Spleen (tissue), 11 donors: ENCODE results near the gene ELFN1. TPM values are rescaled to one million over a fixed set of nuclear protein-coding genes. Genes with fewer than 3 reads are reported as not detected.

Source experiments
- DNase-seq: peaks from one replicate; pipeline ENCODE4 v3.0.0-alpha.2; 2020
- H3K27ac ChIP-seq, 8 donors: fragments of 200-600 bp; sonication (generic) in 7 of 8; 1 replicate in 4 of 8; 2 replicates in 4 of 8; pipeline versions ENCODE4 v1.5.0 to v1.8.0; 2016 to 2021; ENCODE audit warnings: inconsistent platforms in 4 of 8, mild to moderate bottlenecking in 4 of 8, moderate library complexity in 1 of 8
- H3K27me3 ChIP-seq, 7 donors: fragments of 200-600 bp; sonication (generic) in 6 of 7; replicated peaks in 1 of 7; 1 replicate in 4 of 7; 2 replicates in 3 of 7; pipeline versions ENCODE4 v1.5.0 to v1.8.0; 2016 to 2021; ENCODE audit warnings: inconsistent platforms in 3 of 7, mild to moderate bottlenecking in 1 of 7
- H3K36me3 ChIP-seq, 6 donors: fragments of 200-600 bp; sonication (generic) in 5 of 6; 1 replicate in 4 of 6; 2 replicates in 2 of 6; pipeline versions ENCODE4 v1.5.0 to v1.8.0; 2016 to 2021; ENCODE audit warnings: inconsistent platforms in 2 of 6
- H3K4me1 ChIP-seq, 6 donors: fragments of 200-600 bp; sonication (generic) in 5 of 6; 1 replicate in 3 of 6; 2 replicates in 3 of 6; pipeline versions ENCODE4 v1.5.0 to v1.8.0; 2016 to 2021; ENCODE audit warnings: inconsistent platforms in 3 of 6
- H3K4me3 ChIP-seq, 8 donors: fragments of 200-600 bp; sonication (generic) in 7 of 8; 1 replicate in 4 of 8; 2 replicates in 4 of 8; pipeline versions ENCODE4 v1.5.0 to v1.8.0; 2016 to 2021; ENCODE audit warnings: inconsistent platforms in 4 of 8, mild to moderate bottlenecking in 4 of 8, moderate library complexity in 2 of 8
- H3K9me3 ChIP-seq, 8 donors: fragments of 200-600 bp; sonication (generic) in 7 of 8; 1 replicate in 4 of 8; 2 replicates in 4 of 8; pipeline versions ENCODE4 v1.5.0 to v1.8.0; 2016 to 2021; ENCODE audit warnings: inconsistent platforms in 4 of 8
- POLR2A ChIP-seq, 3 donors: fragments of 450-650 bp; IDR thresholded peaks; one replicate each; pipeline ENCODE4 v1.5.1; 2017; ENCODE audit warnings: antibody characterized with exemption in 3 of 3, mild to moderate bottlenecking in 1 of 3
- POLR2AphosphoS5 ChIP-seq, 3 donors: sonication (generic); formaldehyde crosslinking; IDR thresholded peaks; one replicate each; pipeline ENCODE4 v1.5.1; 2017; ENCODE audit warnings: antibody characterized with exemption in 3 of 3
- WGBS, 5 donors: extraction: QIAGEN DNeasy Blood & Tissue Kit in 3 of 5; methylation state at CpG; one replicate each; pipeline versions ENCODE4 v1.1.5 to v1.1.7; 2013 to 2018; 5-methylcytosine and 5-hydroxymethylcytosine counted together
- intact Hi-C: fragments of 100-400 bp; cut with DNase I; formaldehyde crosslinking; loops from one replicate; pipeline ENCODE4 v1.15.0; 2023; ENCODE audit warnings: low total_unique reads
- polyA plus RNA-seq, 3 donors: library from polyadenylated mRNA; stranded (reverse); fragments of 200-250 nt; gene quantifications; one replicate each; pipeline ENCODE4 v1.2.1, GENCODE V29; 2013
- total RNA-seq, 7 donors: library from RNA; depleted of rRNA in 3 of 7; stranded (reverse); fragments of >200 nt in 3 of 7; fragmentation: NEBNext Ultra II Directional in 4 of 7; extraction: Animal tissue kit (Norgen Biotek cat#: 25700) in 4 of 7; gene quantifications; one replicate each; pipeline versions ENCODE4 v1.1.0 to v1.2.1, GENCODE V29; 2016 to 2021
- TF ChIP-seq, protein P1 (sequence below), 11 experiments: fragments of 200-600 bp in 7 of 11; fragments of 450-650 bp in 4 of 11; sonication (generic) in 4 of 11; IDR thresholded peaks in 8 of 11; conservative IDR thresholded peaks in 3 of 11; 1 replicate in 7 of 11; 2 replicates in 4 of 11; pipeline versions ENCODE4 v1.4.0 to v1.8.0; 2016 to 2021; ENCODE audit warnings: antibody characterized with exemption in 11 of 11, inconsistent platforms in 4 of 11, mild to moderate bottlenecking in 1 of 11
- donor health status: healthy with polysubstance abuse.
- donor health status: DM: no; HTN: no; CAD: no; lungs with moderate emphysema.
- donor health status: DM: no; HTN: no; CAD: no.
- donor health status: Bipolar disorder and iron deficiency.
- donor health status: healthy.
- donor health status: DM: no; HTN: no; CAD: no.
- donor health status: DM: yes; HTN: yes; CAD: no.

The ELFN1 gene
- total and polyA plus RNA-seq, 10 donors: 0.22 to 3.9 (median 2.4) TPM

- Histone ChIP-seq H3K27me3 (peaks cover 0 to 29% (median 0%) of the 10 kb centered on the region in 7 donors), H3K4me1 (no peaks in the 10 kb centered on the region), H3K4me3 (no peak overlapping the region), H3K36me3 (no peaks in the 10 kb centered on the region), H3K27ac (no peak overlapping the region), H3K9me3 (no peaks in the 10 kb centered on the region)
- WGBS, 5 donors: 56 to 76% (median 73%) methylated on average over 11 to 12 of the region's 12 CpGs
- no peak for TF ChIP-seq POLR2AphosphoS5 (IDR thresholded peaks at IDR 0.05)
- no peak for TF ChIP-seq POLR2A (IDR thresholded peaks at IDR 0.05)
- TF ChIP-seq, protein P1, sequence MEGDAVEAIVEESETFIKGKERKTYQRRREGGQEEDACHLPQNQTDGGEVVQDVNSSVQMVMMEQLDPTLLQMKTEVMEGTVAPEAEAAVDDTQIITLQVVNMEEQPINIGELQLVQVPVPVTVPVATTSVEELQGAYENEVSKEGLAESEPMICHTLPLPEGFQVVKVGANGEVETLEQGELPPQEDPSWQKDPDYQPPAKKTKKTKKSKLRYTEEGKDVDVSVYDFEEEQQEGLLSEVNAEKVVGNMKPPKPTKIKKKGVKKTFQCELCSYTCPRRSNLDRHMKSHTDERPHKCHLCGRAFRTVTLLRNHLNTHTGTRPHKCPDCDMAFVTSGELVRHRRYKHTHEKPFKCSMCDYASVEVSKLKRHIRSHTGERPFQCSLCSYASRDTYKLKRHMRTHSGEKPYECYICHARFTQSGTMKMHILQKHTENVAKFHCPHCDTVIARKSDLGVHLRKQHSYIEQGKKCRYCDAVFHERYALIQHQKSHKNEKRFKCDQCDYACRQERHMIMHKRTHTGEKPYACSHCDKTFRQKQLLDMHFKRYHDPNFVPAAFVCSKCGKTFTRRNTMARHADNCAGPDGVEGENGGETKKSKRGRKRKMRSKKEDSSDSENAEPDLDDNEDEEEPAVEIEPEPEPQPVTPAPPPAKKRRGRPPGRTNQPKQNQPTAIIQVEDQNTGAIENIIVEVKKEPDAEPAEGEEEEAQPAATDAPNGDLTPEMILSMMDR (IDR thresholded peaks at IDR 0.05 in 8 of 11, conservative IDR thresholded peaks at IDR 0.05 in 3 of 11): no peak
- peak; percentile 64 for DNase-seq
- intact Hi-C loops: no loop called here
These were observed 85.9 kb downstream of the ELFN1 start for GRCh38 chr7:1755783-1756625.

- no peak for TF ChIP-seq POLR2AphosphoS5 (IDR thresholded peaks at IDR 0.05)
- TF ChIP-seq, protein P1 (IDR thresholded peaks at IDR 0.05 in 8 of 11, conservative IDR thresholded peaks at IDR 0.05 in 3 of 11): no peak
- no peak for TF ChIP-seq POLR2A (IDR thresholded peaks at IDR 0.05)
- Histone ChIP-seq H3K36me3 (no peaks in the 10 kb centered on the region), H3K4me1 (no peaks in the 10 kb centered on the region), H3K27ac (no peak overlapping the region), H3K9me3 (peaks cover 0 to 8% (median 1%) of the 10 kb centered on the region in 8 donors), H3K27me3 (peaks cover 0 to 29% (median 0%) of the 10 kb centered on the region in 7 donors), H3K4me3 (no peak overlapping the region)
- intact Hi-C loops: no loop called here
- 78 to 86% (median 79%) methylated on average over 13 of the region's 13 CpGs for WGBS, 5 donors
- DNase-seq: peak; percentile 43
These were observed 87.5 kb downstream of the ELFN1 start for GRCh38 chr7:1757601-1758000.

DNA sequence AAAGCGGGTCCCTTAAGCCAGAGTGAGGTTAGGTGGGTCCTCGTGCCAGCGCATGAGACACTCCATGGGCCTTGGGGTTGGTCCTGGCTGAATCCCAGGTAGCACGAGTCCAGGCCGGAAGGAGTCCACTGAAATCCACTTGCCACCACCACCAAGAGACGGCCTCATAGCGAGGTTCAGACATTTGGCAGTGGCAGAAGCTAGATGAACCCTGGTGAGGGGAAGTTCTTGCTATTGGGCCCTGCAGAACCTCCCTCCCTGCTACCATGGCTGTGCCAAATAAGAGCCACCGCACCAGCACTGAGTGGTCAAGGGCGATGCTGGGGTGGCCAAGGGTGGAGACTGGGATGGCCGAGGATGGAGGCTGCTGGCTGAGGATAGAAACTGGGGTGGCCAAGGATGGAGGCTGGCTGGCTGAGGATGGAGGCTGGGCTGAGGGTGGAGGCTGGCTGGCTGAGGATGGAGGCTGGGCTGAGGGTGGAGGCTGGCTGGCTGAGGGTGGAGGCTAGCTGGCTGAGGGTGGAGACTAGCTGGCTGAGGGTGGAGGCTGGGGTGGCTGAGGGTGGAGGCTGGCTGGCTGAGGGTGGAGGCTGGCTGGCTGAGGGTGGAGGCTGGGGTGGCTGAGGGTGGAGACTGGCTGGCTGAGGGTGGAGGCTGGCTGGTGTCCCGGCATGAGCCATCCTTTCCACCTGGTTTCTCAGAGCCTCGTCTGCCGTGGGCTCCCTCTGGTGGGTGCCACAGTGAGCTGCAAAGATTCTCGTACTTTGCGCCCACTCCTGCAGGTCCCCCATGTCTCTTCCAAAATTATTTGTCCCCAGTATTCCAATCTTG is 88.2 kb downstream of the ELFN1 start:
- intact Hi-C loops: no loop called here
- H3K9me3 ChIP-seq: peaks cover 0 to 14% (median 8%) of the 10 kb centered on the region in 8 donors
- DNase-seq: peak; percentile 72
- TF ChIP-seq, protein P1 (IDR thresholded peaks at IDR 0.05 in 8 of 11, conservative IDR thresholded peaks at IDR 0.05 in 3 of 11): peak in 6 of 11 experiments; percentile 17 to 53 (median 32)
- TF ChIP-seq POLR2AphosphoS5 (IDR thresholded peaks at IDR 0.05) (no peak), POLR2A (IDR thresholded peaks at IDR 0.05) (no peak)
- H3K27ac ChIP-seq: no peak overlapping the region
- H3K4me3 ChIP-seq: no peak overlapping the region
- no peaks in the 10 kb centered on the region for H3K4me1 ChIP-seq
- H3K36me3 ChIP-seq: no peaks in the 10 kb centered on the region
- peaks cover 0 to 29% (median 0%) of the 10 kb centered on the region in 7 donors for H3K27me3 ChIP-seq
- 66 to 70% (median 68%) methylated on average over 14 to 15 of the region's 15 CpGs for WGBS, 5 donors
